H1 (cell line): Measurements from ENCODE around the gene PDE6D. TPM values are rescaled to one million over a fixed set of nuclear protein-coding genes. Genes with fewer than 3 reads are reported as not detected.
A peak's percentile ranks its signal among the peaks of the same experiment; 100 is the strongest.

ENCODE experiments used
- CHD2 ChIP-seq: IDR thresholded peaks from 2 replicates; pipeline ENCODE4 v1.6.1; 2012; ENCODE audit warnings: low read length, improper control_type of control experiment
- EGR1 ChIP-seq: IDR thresholded peaks from 2 replicates; pipeline ENCODE4 v1.6.1; 2011; ENCODE audit warnings: low read depth, low read length, borderline replicate concordance
- PHF8 ChIP-seq: fragments of 200-600 bp; sonication (generic); conservative IDR thresholded peaks from 2 replicates; pipeline ENCODE4 v1.7.1; 2012; ENCODE audit warnings: low read depth, mild to moderate bottlenecking, inconsistent platforms, low read length, moderate library complexity
- RAD21 ChIP-seq, 2 experiments: IDR thresholded peaks in 1 of 2; conservative IDR thresholded peaks in 1 of 2; 2 replicates each; pipeline ENCODE4 v1.6.1; 2011; ENCODE audit warnings: low read depth in 2 of 2, low read length in 2 of 2, improper control_type of control experiment in 1 of 2, inconsistent platforms in 1 of 2, mild to moderate bottlenecking in 1 of 2, moderate library complexity in 1 of 2
- polyA plus RNA-seq, 7 experiments: library from polyadenylated mRNA; depleted of rRNA in 3 of 7; stranded (reverse) in 5 of 7; unstranded in 2 of 7; fragments of >200 nt in 5 of 7; fragments of 200-250 nt in 2 of 7; gene quantifications; 1 replicate in 5 of 7; 2 replicates in 1 of 7; 4 replicates in 1 of 7; pipeline versions ENCODE4 v1.2.1 to v1.2.3, GENCODE V29; 2011 to 2013; ENCODE audit warnings: missing spikeins in 2 of 7, mixed read lengths in 2 of 7
- total RNA-seq: library from RNA; stranded (reverse); fragmentation: NEBNext Ultra II Directional; extraction: Animal tissue kit (Norgen Biotek cat#: 25700); gene quantifications from 2 replicates; pipeline ENCODE4 v1.2.1, GENCODE V29; 2021

PDE6D gene
- total and polyA plus RNA-seq, 2 of the 8 experiments (the other 6 are each of a cell fraction or from before 2014, with no cell fraction given) = 33.7 to 63.9 TPM

DNA sequence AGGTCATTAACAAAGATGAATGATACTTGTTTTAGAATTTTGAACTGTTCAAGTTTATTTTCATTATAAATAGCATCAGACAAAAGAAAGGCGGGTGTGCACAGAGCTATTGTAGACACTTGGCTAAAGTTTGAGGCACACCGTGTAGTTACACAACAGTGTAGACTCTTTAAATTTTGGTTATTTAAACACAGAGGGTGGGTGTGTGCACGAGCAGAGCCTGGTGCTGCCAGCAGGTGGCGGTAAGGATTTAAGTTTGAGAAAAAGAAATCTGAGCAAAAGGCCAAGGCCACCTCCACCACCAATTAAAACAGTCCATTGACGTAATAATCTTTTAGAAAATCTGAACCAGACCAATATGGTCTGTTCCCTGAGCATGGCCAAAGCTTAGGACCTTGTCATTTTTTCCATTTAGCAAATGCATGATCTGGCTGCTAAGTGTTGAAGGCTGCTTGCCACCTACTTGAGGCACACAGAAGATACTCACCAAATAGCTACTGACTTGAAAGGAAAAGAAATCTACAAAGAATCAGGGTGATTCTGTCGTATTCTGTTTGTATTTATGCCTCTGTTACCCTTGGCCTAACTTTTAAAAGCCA is 19.5 kb upstream of the PDE6D start (continued):
- no peak for TF ChIP-seq CHD2
- peak; percentile 39 to 57 for TF ChIP-seq RAD21 (IDR thresholded peaks at IDR 0.05 in 1 of 2, conservative IDR thresholded peaks at IDR 0.05 in 1 of 2; ENCODE audit: low read depth in 2 of 2, low read length in 2 of 2)
- no peak for TF ChIP-seq EGR1
- no peak for TF ChIP-seq PHF8
- TF ChIP-seq, all 59 proteins: peak for 2
